B cell (primary cell): ENCODE data around the gene ACSM2B. TPM values are rescaled to one million over a fixed set of nuclear protein-coding genes. Genes with fewer than 3 reads are reported as not detected.
"Not testable (repeated sequence)": the region's sequence is repeated elsewhere in the genome, so short reads cannot be mapped to it uniquely, and the experiment has no call there.

Source experiments
- ATAC-seq: fragments of 200-7000 bp; cut with Tn5 transposase; one replicate; pipeline ENCODE4 v1.10.0; 2021; ENCODE audit warnings: low read depth, mild to moderate bottlenecking, moderate number of reproducible peaks, moderate library complexity
- CTCF ChIA-PET: fragments of 350-600 bp; sonication (Branson Sonifier 250); formaldehyde crosslinking; loops from one replicate; lab custom pipeline; 2021; ENCODE audit warnings: antibody characterized with exemption, inconsistent platforms; lab: Charles Lee
- POLR2A ChIA-PET: fragments of 350-600 bp; sonication (Branson Sonifier 250); formaldehyde crosslinking; loops from one replicate; lab custom pipeline; 2021; ENCODE audit warnings: antibody characterized with exemption; lab: Charles Lee
- DNase-seq: peaks from one replicate; pipeline ENCODE4 v3.0.0; 2013
- H2AFZ ChIP-seq: 2 replicates; pipeline ENCODE4 v1.6.1; 2012; ENCODE audit warnings: mild to moderate bottlenecking, low read depth, low read length; ENCODE audit not compliant: insufficient read depth, poor library complexity, severe bottlenecking
- H3K27ac ChIP-seq, 2 donors: 1 replicate in 1 of 2; 2 replicates in 1 of 2; pipeline ENCODE4 v1.5.1; 2012 to 2013; ENCODE audit warnings: low read length in 2 of 2, mild to moderate bottlenecking in 2 of 2, moderate library complexity in 1 of 2
- H3K27me3 ChIP-seq, 4 experiments: fragments of 200-600 bp in 1 of 4; sonication (generic) in 1 of 4; replicated peaks in 1 of 4; 1 replicate in 2 of 4; 2 replicates in 2 of 4; pipeline versions ENCODE4 v1.6.1 to v1.7.0; 2013 to 2016; ENCODE audit warnings: low read length in 3 of 4, mild to moderate bottlenecking in 2 of 4, mixed read lengths in 1 of 4, moderate library complexity in 1 of 4; ENCODE audit not compliant: insufficient read depth in 4 of 4, control insufficient read depth in 3 of 4; ENCODE audit errors: control extremely low read depth in 1 of 4
- H3K36me3 ChIP-seq, 2 experiments: replicated peaks in 1 of 2; 1 replicate in 1 of 2; 2 replicates in 1 of 2; pipeline versions ENCODE4 v1.6.1 to v1.7.1; 2013; ENCODE audit warnings: low read length in 1 of 2; ENCODE audit not compliant: insufficient read depth in 2 of 2, control insufficient read depth in 1 of 2; ENCODE audit errors: control extremely low read depth in 1 of 2, extremely low read depth in 1 of 2
- H3K4me1 ChIP-seq, 2 donors: fragments of 200-600 bp in 1 of 2; sonication (generic) in 1 of 2; 1 replicate in 1 of 2; 2 replicates in 1 of 2; pipeline versions ENCODE4 v1.5.1 to v1.6.1; 2013 to 2017; ENCODE audit warnings: low read length in 2 of 2; ENCODE audit not compliant: control insufficient read depth in 2 of 2, insufficient read depth in 2 of 2
- H3K4me2 ChIP-seq: replicated peaks from 2 replicates; pipeline ENCODE3; 2012; ENCODE audit warnings: mild to moderate bottlenecking, low read depth, low read length; ENCODE audit not compliant: poor library complexity, severe bottlenecking
- H3K4me3 ChIP-seq, 5 experiments: fragments of 200-600 bp in 1 of 5; sonication (generic) in 1 of 5; 1 replicate in 3 of 5; 2 replicates in 2 of 5; pipeline versions ENCODE4 v1.5.1 to v1.7.0; 2011 to 2016; ENCODE audit warnings: low read length in 4 of 5, mild to moderate bottlenecking in 4 of 5, low read depth in 2 of 5, control low read depth in 1 of 5, moderate library complexity in 1 of 5; ENCODE audit not compliant: insufficient read depth in 1 of 5; ENCODE audit errors: control extremely low read depth in 1 of 5, extremely low read depth in 1 of 5
- H3K79me2 ChIP-seq: fragments of 200-600 bp; sonication (generic); one replicate; pipeline ENCODE4 v1.6.0; 2016; ENCODE audit warnings: low read length; ENCODE audit not compliant: control insufficient read depth, insufficient read depth
- H3K9ac ChIP-seq: fragments of 200-600 bp; sonication (generic); 2 replicates; pipeline ENCODE4 v1.6.1; 2017; ENCODE audit warnings: mild to moderate bottlenecking, low read length, moderate library complexity
- H3K9me3 ChIP-seq, 3 donors: one replicate each; pipeline versions ENCODE4 v1.6.1 to v1.7.1; 2013; ENCODE audit warnings: low read length in 2 of 3; ENCODE audit not compliant: control insufficient read depth in 2 of 3, insufficient read depth in 1 of 3; ENCODE audit errors: control extremely low read depth in 1 of 3
- H4K20me1 ChIP-seq: 2 replicates; pipeline ENCODE4 v1.6.0; 2012; ENCODE audit warnings: mild to moderate bottlenecking, low read length; ENCODE audit not compliant: insufficient read depth, control insufficient read depth, poor library complexity, severe bottlenecking
- H3K27ac Mint-ChIP-seq: one replicate; pipeline ENCODE4 v1.8.0; 2021; ENCODE audit warnings: mixed read lengths
- H3K27me3 Mint-ChIP-seq: one replicate; pipeline ENCODE4 v1.8.0; 2021; ENCODE audit warnings: mixed read lengths
- H3K4me1 Mint-ChIP-seq: one replicate; pipeline ENCODE4 v1.8.0; 2021; ENCODE audit warnings: mixed read lengths
- H3K4me3 Mint-ChIP-seq: one replicate; pipeline ENCODE4 v1.8.0; 2021; ENCODE audit warnings: mixed read lengths
- H3K9me3 Mint-ChIP-seq: one replicate; pipeline ENCODE4 v1.8.0; 2022; ENCODE audit warnings: mixed read lengths; ENCODE audit not compliant: insufficient read depth
- CTCF ChIP-seq: fragments of 200-600 bp; IDR thresholded peaks from one replicate; pipeline ENCODE4 v1.8.0; 2022; ENCODE audit warnings: antibody characterized with exemption, mild to moderate bottlenecking
- EZH2 ChIP-seq: IDR thresholded peaks from 2 replicates; pipeline ENCODE4 v1.6.1; 2012; ENCODE audit warnings: borderline replicate concordance, low read depth, mild to moderate bottlenecking, moderate library complexity, low read length; ENCODE audit not compliant: insufficient read depth, poor library complexity, severe bottlenecking
- WGBS: methylation state at CpG from one replicate; pipeline ENCODE4 v1.1.5; 2013; ENCODE audit warnings: missing lambda C conversion rate; ENCODE audit not compliant: insufficient coverage; 5-methylcytosine and 5-hydroxymethylcytosine counted together
- intact Hi-C: fragments of 100-400 bp; cut with micrococcal nuclease; formaldehyde crosslinking; loops from one replicate; pipeline ENCODE4 v1.10.0; 2022
- polyA plus RNA-seq: library from polyadenylated mRNA; depleted of rRNA; stranded (reverse); fragments of >200 nt; gene quantifications from 2 replicates; pipeline ENCODE4 v1.2.3, GENCODE V29; 2012
- total RNA-seq, 2 donors: library from RNA; stranded (reverse); fragments of 120-200 nt in 1 of 2; gene quantifications; 1 replicate in 1 of 2; 2 replicates in 1 of 2; pipeline versions ENCODE4 v1.2.3 to v1.2.4, GENCODE V29; 2013 to 2022

Gene ACSM2B
- total and polyA plus RNA-seq, 2 donors (not counting 1 experiment from before 2014, with no cell fraction given): not detected

- Histone ChIP-seq H3K36me3 (no peaks in the 10 kb centered on the region), H4K20me1 (no peaks in the 10 kb centered on the region), H3K79me2 (no peaks in the 10 kb centered on the region), H3K9ac (no peak overlapping the region), H3K9me3 (peaks cover 0 to 7% (median 0%) of the 10 kb centered on the region in 3 donors), H3K4me1 (no peaks in the 10 kb centered on the region), H3K4me3 (no peak overlapping the region), H3K27ac (no peak overlapping the region), H2AFZ (no peak overlapping the region), H3K4me2 (no peak overlapping the region), H3K27me3 (peaks cover 0 to 6% (median 2%) of the 10 kb centered on the region in 4 experiments)
- H3K9me3 Mint-ChIP-seq: no peaks in the 10 kb centered on the region
- TF ChIP-seq EZH2 (no peak), CTCF (no peak)
- DNase-seq (no peak), ATAC-seq (no peak)
- H3K27ac Mint-ChIP-seq: no peak overlapping the region
- intact Hi-C loops: no loop called here
- no peaks in the 10 kb centered on the region for H3K4me1 Mint-ChIP-seq
- POLR2A ChIA-PET: no interaction called here
- peaks cover 48% of the 10 kb centered on the region for H3K27me3 Mint-ChIP-seq
- H3K4me3 Mint-ChIP-seq: no peak overlapping the region
- 82% methylated on average over 6 of the region's 6 CpGs for WGBS
- CTCF ChIA-PET: no interaction called here
Observed at GRCh38 chr16:20610211-20610891, 34.2 kb upstream of the ACSM2B start.

GRCh38 chr16:20602205-20602604, 26.0 kb upstream of the ACSM2B start:
- POLR2A ChIA-PET: interaction anchor here (0.6 kb wide), 1 partner anchor 89 kb away, joined by 4 read pairs; no protein-coding TSS in a partner anchor
- not testable (repeated sequence) for H3K79me2 ChIP-seq, H3K27ac ChIP-seq, H3K4me3 Mint-ChIP-seq, H3K36me3 ChIP-seq, H3K4me3 ChIP-seq, H3K27me3 ChIP-seq, H3K27ac Mint-ChIP-seq, H2AFZ ChIP-seq, H3K9me3 Mint-ChIP-seq, H4K20me1 ChIP-seq, H3K4me2 ChIP-seq, ATAC-seq, H3K9me3 ChIP-seq, H3K9ac ChIP-seq, H3K4me1 Mint-ChIP-seq, H3K4me1 ChIP-seq
- DNase-seq: peak; percentile 57
- TF ChIP-seq CTCF: peak; percentile 15
- WGBS: 53% methylated on average over 9 of the region's 11 CpGs
- CTCF ChIA-PET: interaction anchor here (0.7 to 1.7 kb wide), 6 partner anchors 10 to 95 kb away, joined by 3 to 8 read pairs (median 4); partner anchors contain the start of gene ACSM1
- peaks cover 13% of the 10 kb centered on the region for H3K27me3 Mint-ChIP-seq
- intact Hi-C loops: loop anchor here (10.0 kb wide), 1 partner anchor 93 kb away; the partner anchor contains the start of gene ACSM1

- H3K9me3 ChIP-seq, H3K4me3 ChIP-seq, DNase-seq, H3K4me1 Mint-ChIP-seq, ATAC-seq, H2AFZ ChIP-seq, H3K4me3 Mint-ChIP-seq, H3K27ac ChIP-seq, H3K9me3 Mint-ChIP-seq, H3K4me2 ChIP-seq, H3K27me3 ChIP-seq, H3K4me1 ChIP-seq, H3K79me2 ChIP-seq, POLR2A ChIA-PET, CTCF ChIA-PET, H4K20me1 ChIP-seq, H3K36me3 ChIP-seq, H3K9ac ChIP-seq, intact Hi-C loops, H3K27ac Mint-ChIP-seq: not testable (repeated sequence)
- WGBS: 83% methylated on average over 2 of the region's 5 CpGs
- peaks cover 21% of the 10 kb centered on the region for H3K27me3 Mint-ChIP-seq
Observed at GRCh38 chr16:20599475-20599874, 23.3 kb upstream of the ACSM2B start.
